DMS79 (cell line): ENCODE data around the gene CDC45.
"Not testable (repeated sequence)": the region's sequence is repeated elsewhere in the genome, so short reads cannot be mapped to it uniquely, and the experiment has no call there.

ENCODE experiments used
- DNase-seq: peaks from one replicate; lab custom pipeline; 2025; lab: John Stamatoyannopoulos, UW

CDC45 gene

GRCh38 chr22:19530751-19531150 lies 51.0 kb downstream of the CDC45 start:
- no peak for DNase-seq

DNA sequence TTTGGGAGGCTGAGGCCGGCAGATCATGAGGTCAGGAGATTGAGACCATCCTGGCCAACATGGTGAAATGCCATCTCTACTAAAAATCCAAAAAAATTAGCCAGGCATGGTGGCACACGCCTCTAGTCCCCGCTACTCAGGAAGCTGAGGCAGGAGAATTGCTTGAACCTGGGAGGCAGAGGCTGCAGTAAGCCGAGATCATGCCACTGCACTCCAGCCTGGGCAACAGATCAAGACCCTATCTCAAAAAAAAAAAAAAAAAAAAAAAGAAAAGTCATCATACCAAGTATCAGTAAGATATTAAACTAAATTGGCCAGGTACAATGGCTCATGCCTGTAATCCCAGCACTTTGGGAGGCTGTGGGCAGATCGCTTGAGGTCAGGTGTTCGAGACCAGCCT lies 51.6 kb downstream of the CDC45 start:
- not testable (repeated sequence) for DNase-seq

GRCh38 chr22:19533049-19533626 lies 53.4 kb downstream of the CDC45 start:
- no peak for DNase-seq

- no peak for DNase-seq
Observed at GRCh38 chr22:19533857-19534256, 54.1 kb downstream of the CDC45 start.

GRCh38 chr22:19535001-19535400 lies 55.3 kb downstream of the CDC45 start:
- DNase-seq, result no peak

DNA sequence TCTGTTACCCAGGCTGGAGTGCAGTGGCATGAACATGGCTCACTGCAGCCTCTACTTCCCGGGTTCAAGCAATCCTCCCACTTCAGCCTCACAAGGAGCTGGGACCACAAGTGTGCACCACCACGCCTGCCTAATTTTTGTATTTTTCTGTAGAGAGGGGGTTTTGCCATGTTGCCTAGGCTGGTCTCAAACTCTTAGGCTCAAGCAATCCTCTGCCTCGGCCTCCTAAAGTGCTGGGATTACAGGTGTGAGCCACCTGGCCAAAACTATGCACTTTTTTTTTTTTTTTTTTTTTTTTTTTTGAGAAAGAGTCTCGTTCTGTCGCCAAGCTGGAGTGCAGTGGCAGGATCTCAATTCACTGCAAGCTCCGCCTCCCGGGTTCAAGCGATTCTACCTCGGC lies 56.8 kb downstream of the CDC45 start:
- DNase-seq, result no peak

DNA sequence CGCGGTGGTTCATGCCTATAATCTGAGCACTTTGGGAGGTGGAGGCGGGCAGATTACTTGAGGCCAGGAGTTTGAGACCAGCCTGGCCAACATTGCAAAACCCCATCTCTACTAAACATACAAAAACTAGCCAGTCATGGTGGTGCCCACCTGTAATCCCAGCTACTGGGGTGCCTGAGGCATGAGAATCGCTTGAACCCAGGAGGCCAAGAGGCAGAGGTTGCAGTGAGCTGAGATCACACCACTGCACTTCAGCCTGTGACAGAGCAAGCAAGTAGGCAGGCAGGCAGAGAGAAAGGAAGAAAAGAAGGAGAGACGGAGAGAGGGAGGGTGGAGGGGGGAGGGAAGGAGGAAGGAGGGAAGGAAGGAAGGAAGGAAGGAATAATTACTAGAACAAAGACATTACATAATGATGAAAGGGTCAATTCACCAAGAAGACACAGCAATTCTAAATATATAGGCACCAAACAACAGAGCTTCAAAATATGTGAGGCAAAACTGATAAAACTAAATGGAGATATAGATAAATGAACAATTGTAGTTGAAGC lies 58.3 kb downstream of the CDC45 start:
- DNase-seq, result no peak

GRCh38 chr22:19540394-19540793 lies 60.7 kb downstream of the CDC45 start:
- DNase-seq, result no peak

DNA sequence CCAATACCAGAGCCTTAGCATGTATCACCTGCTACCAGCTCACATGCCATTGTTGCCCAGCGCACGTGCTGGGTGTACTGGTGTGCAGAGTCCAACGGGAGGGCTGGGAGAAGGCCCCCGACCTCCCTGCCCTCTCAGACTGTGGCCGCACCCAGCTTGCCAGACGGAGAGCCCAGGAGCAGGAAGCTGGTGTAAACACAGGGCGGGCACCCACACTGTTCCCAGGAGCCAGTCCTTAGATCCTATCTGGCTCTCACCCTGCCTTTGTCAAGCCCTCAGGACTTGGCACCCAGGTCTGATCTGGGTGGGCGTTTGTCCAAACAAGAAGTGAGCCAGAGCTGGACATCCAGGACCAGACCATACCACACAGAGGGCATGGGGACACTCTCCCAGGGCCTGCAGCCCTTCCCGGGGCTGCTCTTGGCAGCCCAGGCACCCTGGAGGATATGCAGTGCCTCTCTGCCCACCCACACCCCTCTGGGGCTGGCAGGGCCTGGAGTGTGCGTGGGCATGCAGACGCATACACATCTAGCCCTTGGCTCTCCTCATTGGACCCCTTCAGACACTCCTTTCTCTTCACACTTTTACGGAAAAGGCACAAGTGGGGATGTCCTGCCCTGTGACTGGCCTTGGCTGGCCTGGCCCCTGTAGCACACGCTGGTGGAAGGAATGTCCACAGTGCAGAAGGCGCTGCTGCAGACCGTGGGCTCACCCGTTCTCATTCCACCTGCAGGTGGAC lies 64.4 kb downstream of the CDC45 start:
- DNase-seq, result no peak

DNA sequence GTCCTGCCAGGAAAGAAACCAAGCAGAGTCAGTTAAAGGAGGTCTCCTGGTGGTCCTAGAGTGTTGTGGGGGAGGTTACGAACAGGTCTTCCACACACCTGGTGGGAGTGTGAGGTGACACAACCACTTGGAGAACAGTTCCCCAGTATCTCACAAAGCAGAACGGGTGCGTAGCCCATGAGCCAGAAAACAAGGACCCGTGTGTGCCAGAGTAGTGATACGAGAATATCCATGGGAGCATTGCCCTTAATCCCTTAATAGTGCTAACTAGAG lies 66.2 kb downstream of the CDC45 start:
- no peak for DNase-seq

DNA sequence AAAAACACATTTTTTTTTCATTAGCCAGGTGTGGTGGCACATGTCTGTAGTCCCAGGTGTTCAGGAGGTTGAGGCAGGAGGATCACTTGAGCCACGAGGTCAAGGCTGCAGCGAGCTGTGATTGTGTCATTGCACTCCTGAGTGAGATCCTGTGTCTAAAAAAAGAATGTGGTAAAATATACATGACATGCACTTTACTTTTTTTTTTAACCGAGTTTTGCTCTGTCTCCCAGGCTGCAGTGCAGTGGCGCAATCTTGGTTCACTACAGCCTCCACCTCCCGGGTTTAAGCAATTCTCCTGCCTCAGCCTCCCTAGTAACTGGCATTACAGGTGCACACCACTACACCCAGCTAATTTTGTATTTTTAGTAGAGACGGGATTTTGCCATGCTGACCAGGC lies 67.0 kb downstream of the CDC45 start:
- DNase-seq, result no peak

DNA sequence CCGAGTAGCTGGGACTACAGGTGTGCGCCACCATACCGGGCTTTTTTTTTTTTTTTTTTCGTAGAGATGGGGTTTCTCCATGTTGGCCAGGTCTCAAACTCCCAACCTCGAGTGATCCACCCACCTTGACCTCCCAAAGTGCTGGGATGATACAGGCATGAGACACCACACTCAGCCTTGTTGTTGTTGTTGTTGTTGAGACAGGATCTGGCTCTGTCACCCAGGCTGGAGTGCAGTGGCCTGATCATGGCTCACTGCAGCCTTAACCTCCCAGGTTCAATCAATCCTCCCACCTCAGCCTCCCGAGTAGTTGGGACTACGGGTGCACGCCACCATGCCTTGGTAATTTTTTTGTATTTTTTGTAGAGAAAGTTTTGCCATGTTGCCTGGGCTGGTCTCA lies 67.9 kb downstream of the CDC45 start:
- DNase-seq, result no peak

DNA sequence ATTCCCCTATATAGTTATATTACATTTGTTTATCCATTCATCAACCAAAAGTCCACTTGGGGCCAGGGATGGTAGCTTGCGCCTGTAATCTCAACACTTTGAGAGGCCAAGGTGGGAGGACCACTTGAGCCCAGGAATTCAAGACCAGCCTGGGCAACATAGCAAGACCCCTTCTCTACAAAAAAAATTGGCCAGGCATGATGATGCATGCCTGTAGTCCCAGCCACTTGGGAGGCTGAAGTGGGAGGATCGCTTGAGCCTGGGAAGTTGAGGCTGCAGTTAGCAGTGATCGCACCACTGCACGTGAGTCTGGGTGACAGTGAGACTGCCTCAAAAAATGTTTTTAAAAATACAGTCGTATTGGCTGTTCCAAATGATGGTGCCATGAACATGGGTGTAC lies 68.7 kb downstream of the CDC45 start:
- DNase-seq, result not testable (repeated sequence)

- no peak for DNase-seq
Observed at GRCh38 chr22:19548964-19549363, 69.2 kb downstream of the CDC45 start.

- no peak for DNase-seq
Observed at GRCh38 chr22:19549428-19549827, 69.7 kb downstream of the CDC45 start.

DNA sequence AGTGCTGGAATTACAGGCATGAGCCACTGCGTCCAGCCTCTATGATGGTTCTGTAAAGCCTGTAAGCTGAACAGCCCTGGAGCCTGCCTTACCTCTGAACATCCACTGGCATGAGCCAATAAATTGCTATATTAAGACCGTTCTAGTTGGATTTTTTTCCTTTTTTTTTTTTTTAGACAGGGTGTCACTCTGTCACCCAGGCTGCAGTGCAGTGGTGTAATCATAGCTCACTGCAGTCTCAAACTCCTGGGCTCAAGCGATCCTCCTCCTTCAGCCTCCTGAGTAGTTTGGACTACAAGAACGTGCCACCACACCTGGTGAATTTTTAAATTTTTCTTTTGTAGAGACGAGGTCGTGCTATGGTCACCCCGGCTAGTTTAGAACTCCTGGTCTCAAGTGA lies 70.7 kb downstream of the CDC45 start:
- no peak for DNase-seq

DNA sequence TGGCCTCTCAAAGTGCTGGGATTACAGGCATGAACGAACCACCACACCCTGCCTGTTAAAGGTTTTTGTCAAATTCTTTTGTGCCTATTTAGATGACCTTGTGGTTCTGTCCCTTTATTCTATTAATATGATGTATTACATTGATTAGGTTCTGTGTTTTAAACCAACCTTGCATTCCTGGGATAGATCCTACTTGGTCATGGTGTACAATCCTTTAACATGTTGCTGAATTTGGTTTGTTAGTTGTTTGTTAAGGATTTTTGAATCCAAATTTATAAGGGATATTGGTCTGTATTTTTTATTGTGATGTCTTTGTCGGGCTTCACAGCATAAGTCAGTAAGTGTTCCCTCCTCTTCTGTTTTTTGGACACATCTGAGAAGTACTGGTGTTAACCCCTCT lies 73.5 kb downstream of the CDC45 start:
- no peak for DNase-seq

- no peak for DNase-seq
Observed at GRCh38 chr22:19554834-19555404, 75.2 kb downstream of the CDC45 start.

GRCh38 chr22:19555651-19556050 lies 75.9 kb downstream of the CDC45 start:
- no peak for DNase-seq

DNA sequence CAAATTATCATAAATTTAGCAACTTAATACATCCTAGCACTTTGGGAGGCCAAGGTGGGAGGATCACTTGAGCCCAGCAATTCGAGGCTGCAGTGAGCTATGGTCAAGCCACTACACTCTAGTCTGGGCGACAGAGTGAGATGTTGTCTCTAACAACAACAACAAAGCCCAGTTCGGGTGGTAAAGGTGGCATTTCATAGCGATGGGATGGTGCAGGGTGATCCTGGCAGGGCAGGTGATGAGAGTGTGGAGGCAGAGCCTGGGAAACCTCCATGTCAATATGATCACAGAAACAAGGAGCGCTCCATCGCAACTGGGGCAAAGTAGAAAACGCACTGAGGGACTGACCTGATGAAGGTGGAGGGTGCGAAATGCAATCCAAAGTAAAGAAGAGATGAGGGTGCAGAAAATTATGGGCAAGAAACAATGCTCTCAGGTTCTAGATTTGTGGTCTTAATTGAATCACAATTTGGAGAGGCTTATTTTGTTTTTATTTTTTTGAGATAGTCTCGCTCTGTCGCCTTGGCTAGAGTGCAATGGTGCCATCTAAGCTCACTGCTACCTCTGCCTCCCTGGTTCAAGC lies 77.3 kb downstream of the CDC45 start:
- no peak for DNase-seq

GRCh38 chr22:19559324-19559811 lies 79.6 kb downstream of the CDC45 start:
- no peak for DNase-seq

GRCh38 chr22:19559956-19560355 lies 80.2 kb downstream of the CDC45 start:
- DNase-seq, result no peak
